ENCODE data around the gene ZMYM2.

DNA sequence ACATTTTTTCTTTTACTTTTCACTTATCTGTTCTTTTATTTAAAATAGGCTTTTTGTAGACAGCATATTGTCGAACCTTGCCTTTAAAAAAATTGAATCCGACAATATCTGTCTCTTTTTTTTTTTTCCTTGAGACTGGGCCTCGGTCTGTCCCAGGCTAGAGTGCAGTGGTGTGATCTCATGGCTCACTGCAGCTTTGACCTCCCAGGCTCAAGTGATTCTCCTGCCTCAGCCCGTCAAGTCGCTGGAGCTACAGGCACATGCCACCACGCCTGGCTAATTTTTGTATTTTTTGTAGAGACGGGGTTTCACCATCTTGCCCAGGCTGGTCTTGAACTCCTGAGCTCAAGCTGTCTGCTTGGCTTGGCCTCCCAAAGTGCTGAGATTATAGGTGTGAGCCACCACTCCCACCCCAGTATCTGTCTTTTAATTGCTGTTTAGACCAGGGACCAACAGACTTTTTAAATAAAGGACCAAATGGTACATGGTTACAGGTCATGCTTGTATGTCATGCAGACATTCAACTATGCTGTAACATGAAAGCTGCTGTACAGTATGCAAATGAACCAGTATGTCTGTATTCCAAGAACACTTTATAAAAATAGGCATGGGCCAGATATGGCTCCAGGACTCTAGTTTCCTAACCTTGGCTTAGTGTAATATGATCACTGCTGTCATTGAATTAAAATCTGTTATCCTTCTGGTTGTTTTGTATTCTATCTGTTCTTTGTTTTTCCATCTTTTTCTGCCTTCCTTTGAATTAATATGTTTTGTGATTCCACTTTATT lies 122.0 kb downstream of the ZMYM2 start:
- TF ChIP-seq, protein P1, sequence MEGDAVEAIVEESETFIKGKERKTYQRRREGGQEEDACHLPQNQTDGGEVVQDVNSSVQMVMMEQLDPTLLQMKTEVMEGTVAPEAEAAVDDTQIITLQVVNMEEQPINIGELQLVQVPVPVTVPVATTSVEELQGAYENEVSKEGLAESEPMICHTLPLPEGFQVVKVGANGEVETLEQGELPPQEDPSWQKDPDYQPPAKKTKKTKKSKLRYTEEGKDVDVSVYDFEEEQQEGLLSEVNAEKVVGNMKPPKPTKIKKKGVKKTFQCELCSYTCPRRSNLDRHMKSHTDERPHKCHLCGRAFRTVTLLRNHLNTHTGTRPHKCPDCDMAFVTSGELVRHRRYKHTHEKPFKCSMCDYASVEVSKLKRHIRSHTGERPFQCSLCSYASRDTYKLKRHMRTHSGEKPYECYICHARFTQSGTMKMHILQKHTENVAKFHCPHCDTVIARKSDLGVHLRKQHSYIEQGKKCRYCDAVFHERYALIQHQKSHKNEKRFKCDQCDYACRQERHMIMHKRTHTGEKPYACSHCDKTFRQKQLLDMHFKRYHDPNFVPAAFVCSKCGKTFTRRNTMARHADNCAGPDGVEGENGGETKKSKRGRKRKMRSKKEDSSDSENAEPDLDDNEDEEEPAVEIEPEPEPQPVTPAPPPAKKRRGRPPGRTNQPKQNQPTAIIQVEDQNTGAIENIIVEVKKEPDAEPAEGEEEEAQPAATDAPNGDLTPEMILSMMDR (CRISPR knock-in tag; IDR thresholded peaks at IDR 0.05): no peak
- TF ChIP-seq SMC3 (IDR thresholded peaks at IDR 0.05; ENCODE audit: low read length): no peak
- TF ChIP-seq, protein P2, sequence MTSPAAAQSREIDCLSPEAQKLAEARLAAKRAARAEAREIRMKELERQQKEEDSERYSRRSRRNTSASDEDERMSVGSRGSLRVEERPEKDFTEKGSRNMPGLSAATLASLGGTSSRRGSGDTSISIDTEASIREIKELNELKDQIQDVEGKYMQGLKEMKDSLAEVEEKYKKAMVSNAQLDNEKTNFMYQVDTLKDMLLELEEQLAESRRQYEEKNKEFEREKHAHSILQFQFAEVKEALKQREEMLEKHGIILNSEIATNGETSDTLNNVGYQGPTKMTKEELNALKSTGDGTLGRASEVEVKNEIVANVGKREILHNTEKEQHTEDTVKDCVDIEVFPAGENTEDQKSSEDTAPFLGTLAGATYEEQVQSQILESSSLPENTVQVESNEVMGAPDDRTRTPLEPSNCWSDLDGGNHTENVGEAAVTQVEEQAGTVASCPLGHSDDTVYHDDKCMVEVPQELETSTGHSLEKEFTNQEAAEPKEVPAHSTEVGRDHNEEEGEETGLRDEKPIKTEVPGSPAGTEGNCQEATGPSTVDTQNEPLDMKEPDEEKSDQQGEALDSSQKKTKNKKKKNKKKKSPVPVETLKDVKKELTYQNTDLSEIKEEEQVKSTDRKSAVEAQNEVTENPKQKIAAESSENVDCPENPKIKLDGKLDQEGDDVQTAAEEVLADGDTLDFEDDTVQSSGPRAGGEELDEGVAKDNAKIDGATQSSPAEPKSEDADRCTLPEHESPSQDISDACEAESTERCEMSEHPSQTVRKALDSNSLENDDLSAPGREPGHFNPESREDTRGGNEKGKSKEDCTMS (CRISPR knock-in tag; conservative IDR thresholded peaks at IDR 0.05): no peak
- TF ChIP-seq, protein P3, sequence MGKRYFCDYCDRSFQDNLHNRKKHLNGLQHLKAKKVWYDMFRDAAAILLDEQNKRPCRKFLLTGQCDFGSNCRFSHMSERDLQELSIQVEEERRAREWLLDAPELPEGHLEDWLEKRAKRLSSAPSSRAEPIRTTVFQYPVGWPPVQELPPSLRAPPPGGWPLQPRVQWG (CRISPR knock-in tag; IDR thresholded peaks at IDR 0.05; ENCODE audit: borderline replicate concordance, low read depth): no peak
- TF ChIP-seq ZNF543 (CRISPR knock-in tag; IDR thresholded peaks at IDR 0.05): no peak
- TF ChIP-seq POLR2AphosphoS2 (IDR thresholded peaks at IDR 0.05; ENCODE audit: low read depth, low read length): no peak
- TF ChIP-seq, protein P4, sequence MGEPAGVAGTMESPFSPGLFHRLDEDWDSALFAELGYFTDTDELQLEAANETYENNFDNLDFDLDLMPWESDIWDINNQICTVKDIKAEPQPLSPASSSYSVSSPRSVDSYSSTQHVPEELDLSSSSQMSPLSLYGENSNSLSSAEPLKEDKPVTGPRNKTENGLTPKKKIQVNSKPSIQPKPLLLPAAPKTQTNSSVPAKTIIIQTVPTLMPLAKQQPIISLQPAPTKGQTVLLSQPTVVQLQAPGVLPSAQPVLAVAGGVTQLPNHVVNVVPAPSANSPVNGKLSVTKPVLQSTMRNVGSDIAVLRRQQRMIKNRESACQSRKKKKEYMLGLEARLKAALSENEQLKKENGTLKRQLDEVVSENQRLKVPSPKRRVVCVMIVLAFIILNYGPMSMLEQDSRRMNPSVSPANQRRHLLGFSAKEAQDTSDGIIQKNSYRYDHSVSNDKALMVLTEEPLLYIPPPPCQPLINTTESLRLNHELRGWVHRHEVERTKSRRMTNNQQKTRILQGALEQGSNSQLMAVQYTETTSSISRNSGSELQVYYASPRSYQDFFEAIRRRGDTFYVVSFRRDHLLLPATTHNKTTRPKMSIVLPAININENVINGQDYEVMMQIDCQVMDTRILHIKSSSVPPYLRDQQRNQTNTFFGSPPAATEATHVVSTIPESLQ (CRISPR knock-in tag; conservative IDR thresholded peaks at IDR 0.05): no peak
